ENCODE results near the gene KCNJ11.

DNA sequence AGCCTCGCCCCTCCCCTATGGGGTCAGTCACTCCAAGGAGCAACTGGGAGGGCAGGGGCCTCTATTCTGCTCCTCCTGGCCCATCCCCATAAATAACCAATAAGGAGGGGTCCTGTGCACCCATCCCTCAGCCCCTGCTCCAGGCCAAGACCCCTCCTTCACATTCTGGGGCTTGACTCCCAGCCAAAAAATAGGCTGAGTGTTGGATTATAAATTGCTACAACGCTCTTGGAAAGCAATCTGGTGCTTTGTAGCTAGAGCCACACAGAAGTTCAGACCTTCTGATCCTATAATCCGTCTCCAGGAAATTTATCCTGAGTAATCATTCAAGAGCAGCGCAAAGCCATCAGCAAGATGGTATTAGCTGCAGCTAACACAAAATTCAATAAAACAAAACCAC is 45.6 kb upstream of the KCNJ11 start:
- TF ChIP-seq FOXK1 (CRISPR knock-in tag; IDR thresholded peaks at IDR 0.05; ENCODE audit: borderline replicate concordance, low read depth) (no peak), CBFB (CRISPR knock-in tag; IDR thresholded peaks at IDR 0.05) (no peak), MTA3 (CRISPR knock-in tag; IDR thresholded peaks at IDR 0.05) (no peak), FOXM1 (CRISPR knock-in tag; IDR thresholded peaks at IDR 0.05) (no peak), ZNF460 (CRISPR knock-in tag; IDR thresholded peaks at IDR 0.05; ENCODE audit: borderline replicate concordance) (no peak), KDM1A (CRISPR knock-in tag; IDR thresholded peaks at IDR 0.05) (no peak), YY1 (IDR thresholded peaks at IDR 0.05; ENCODE audit: insufficient read depth, insufficient replicate concordance, low read depth, low read length) (no peak)
- TF ChIP-seq, protein P1, sequence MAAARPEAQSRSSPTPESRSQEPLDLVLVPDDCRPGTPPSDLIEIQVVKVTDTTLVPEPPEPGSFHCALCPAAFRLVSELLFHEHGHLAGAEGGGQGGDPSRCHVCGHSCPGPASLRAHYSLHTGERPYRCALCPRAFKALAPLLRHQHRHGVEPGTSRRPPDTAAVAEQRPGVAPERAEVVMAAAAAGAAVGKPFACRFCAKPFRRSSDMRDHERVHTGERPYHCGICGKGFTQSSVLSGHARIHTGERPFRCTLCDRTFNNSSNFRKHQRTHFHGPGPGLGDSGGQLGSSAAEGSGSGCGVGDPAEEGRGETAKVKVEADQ (CRISPR knock-in tag; IDR thresholded peaks at IDR 0.05; ENCODE audit: borderline replicate concordance), result no peak
